Stimulated activated CD8-positive, alpha-beta memory T cell treated with anti-CD3 and anti-CD28 coated beads, Interleukin-15, amount 100 ng/mL, for 1 hour (primary cell): ENCODE measurements around the gene CNFN.
"Not testable (repeated sequence)": the region's sequence is repeated elsewhere in the genome, so short reads cannot be mapped to it uniquely, and the experiment has no call there.

Experiments
- DNase-seq: peaks from one replicate; pipeline ENCODE4 v3.0.0-alpha.2; 2020; ENCODE audit warnings: low read depth

The CNFN gene

DNA sequence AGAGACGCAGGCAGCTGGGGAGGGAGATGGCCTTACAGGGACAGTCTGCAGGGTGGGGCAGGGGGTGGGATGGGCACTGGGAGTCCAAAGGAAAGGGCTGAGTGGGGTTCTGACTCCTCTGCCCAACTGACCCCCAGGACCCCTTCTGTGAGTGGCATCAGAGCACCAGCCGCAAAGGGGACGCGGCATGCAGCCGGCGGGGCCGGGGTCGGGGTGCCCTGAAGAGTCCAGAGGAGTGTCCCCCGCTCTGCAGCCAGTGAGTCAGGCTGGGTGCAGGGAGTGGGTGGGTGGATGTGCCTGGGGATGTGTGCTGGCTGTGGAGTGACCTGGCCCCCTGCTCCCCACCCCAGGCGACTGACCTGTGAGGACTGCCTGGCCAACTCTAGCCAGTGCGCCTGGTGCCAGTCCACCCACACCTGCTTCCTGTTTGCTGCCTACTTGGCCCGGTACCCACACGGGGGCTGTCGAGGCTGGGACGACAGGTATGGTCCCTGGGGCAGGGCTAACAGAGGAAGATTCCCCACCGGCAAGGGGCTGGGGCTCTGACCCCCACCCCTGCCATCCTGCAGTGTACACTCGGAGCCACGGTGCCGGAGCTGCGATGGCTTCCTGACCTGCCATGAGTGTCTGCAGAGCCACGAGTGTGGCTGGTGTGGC lies 38.9 kb downstream of the CNFN start:
- no peak for DNase-seq

DNA sequence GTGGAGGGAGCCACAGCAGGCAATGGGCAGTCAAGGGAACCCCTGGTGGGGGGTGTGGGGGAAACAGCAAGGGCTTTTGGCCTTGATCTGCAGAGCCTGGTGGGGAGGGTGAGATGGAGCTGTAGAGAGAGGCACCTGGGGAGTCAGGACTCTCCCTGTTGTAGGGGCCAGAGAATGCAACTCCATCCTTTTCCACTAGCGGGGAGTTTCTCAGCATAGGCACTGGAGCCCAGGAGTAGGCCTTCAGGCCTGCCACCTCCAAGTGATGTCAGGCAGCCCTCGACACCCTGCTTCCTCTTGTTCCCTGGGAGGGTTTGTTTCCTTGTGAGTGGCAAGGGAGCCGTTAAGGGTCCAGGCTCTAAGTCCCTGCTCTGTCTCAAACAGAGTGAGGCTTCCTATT lies 39.7 kb downstream of the CNFN start:
- DNase-seq, result no peak

DNA sequence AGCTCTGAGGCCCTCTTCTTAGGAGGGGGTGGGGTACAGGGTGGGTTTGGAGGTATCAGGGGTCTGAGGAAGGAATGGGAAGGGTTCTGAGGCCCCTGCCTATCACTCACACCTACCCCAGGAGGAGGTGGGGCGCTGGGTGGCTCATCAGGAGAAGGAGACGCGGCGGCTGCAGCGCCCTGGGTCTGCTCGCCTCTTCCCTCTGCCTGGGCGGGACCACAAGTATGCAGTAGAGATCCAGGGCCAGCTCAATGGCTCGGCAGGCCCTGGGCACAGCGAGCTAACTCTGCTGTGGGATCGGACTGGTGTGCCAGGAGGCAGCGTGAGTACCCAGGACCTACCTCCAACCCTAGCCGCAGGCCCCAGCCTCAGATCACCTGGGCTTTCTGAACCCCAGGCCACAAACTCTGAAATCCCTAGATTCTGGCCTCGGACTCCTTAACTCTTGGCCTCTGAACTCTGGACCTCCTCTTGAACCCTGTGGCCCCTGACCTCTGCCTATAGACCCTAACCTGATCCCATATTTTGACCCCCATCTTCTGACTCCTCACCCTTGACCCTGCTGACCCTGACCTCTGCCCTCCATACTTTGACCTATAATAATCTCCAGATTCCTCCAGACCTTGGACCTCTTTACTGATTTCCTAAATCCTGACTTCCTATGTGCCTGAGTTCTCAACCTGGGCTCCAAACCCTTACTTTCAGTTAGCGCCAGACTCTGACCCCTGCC lies 40.6 kb downstream of the CNFN start:
- no peak for DNase-seq

DNA sequence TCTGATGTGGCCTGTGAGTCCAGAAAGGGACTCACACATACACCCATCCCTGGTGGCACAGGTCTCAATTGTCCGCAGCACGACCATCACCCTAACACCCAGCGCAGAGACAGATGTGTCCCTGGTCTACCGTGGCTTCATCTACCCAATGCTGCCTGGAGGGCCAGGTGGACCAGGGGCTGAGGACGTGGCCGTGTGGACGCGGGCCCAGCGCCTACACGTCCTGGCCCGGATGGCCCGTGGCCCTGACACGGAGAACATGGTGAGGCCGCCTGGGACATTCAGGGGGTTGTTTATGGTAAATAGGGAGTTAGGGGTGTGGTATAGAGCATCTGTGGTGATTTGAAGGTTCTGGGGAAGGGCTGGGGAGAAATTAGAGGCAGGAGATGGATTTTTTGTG lies 41.9 kb downstream of the CNFN start:
- DNase-seq, result no peak

DNA sequence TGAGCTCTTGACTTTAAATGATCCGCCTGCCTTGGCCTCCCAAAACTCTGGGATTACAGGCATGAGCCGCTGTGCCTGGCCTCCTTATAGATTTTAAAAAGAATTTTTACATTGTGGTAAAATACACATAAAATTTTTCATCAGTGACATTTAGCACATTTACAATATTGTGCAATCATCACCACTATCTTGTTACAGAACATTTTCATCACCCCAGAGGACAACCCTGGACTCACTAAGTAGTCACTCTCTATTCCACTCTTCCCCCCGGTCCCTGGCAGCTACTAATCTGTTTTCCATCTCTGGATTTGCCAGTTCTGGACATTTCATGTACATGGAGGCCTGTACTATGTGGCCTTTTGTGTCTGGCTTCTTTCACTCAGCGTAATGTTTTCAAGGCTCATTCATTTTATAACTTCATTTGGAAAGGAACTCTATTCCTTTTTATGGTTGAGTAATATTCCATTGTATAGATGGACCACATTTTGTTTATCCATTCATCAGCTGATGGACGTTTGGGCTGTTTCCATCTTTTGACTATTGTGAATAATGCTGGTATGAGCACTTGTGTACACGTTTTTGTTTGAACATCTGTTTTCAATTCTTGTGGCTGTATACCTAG lies 44.8 kb downstream of the CNFN start:
- DNase-seq, result no peak

DNA sequence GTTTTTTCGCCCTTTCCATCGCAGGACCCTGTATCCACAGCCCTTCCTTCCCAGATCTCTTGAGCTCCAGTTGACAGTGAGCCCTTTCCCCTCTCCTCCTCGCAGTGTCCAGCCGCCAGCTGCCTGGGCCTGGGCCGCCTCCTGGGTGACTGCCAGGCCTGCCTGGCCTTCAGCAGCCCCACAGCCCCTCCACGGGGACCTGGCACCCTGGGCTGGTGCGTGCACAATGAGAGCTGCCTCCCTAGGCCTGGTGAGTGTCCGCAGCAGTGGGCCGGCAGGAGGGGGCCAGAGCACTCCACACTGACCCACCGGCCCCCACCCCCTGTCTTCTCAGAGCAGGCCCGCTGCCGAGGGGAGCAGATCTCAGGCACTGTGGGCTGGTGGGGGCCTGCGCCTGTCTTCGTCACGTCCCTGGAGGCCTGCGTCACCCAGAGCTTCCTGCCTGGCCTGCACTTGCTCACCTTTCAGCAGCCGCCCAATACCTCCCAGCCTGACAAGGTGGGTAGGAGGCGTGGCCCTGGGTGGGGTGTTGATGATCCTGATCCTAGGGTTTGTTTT lies 45.7 kb downstream of the CNFN start:
- no peak for DNase-seq

DNA sequence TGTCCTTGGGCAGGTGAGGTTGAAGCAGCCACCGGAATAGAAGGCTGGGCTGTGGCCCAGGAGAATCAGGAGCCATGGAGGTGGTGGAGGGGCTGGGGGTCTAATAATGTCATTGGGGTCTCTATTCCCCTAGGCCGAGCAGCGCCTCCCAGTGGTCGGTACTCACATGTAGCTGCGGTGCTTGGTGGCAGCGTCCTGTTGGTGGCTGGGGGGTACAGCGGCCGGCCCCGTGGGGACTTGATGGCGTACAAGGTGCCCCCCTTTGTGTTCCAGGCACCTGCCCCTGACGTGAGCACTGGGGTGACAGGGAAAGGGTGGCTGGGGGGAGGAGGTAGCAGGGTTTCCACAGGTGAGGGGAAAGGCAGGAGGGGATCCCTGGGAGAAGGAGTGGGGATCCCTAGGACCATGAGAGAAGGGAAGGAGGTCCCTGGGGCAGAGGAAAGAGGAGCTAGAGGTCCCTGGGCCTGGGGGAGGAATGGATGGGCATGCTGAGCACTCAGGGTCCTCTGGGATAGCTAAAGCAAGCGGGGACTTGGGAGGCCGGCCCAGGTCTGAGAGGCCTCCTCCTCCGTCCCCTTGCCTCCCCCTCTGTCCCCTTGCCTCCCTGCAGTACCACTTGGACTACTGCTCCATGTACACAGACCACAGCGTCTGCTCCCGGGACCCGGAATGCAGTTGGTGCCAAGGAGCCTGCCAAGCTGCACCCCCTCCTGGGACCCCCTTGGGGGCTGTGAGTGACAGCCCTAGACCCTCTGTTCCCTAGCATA lies 46.6 kb downstream of the CNFN start:
- no peak for DNase-seq

DNA sequence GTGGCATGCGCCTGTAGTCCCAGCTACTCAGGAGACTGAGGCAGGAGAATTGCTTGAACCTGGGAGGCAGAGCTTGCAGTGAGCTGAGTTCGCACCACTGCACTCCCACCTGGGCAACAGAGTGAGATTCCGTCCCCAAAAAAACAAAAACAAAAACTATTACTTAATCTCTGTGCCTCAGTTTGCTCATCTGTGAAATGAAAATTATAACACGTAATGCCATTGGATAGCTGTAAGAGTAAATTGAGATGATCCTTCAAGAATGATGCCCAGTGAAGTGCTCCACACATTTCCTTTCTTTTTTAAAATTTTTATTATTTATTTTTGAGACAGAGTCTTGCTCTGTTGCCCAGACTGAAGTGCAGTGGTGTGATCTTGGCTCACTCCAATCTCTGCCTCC lies 50.2 kb downstream of the CNFN start:
- DNase-seq, result not testable (repeated sequence)

DNA sequence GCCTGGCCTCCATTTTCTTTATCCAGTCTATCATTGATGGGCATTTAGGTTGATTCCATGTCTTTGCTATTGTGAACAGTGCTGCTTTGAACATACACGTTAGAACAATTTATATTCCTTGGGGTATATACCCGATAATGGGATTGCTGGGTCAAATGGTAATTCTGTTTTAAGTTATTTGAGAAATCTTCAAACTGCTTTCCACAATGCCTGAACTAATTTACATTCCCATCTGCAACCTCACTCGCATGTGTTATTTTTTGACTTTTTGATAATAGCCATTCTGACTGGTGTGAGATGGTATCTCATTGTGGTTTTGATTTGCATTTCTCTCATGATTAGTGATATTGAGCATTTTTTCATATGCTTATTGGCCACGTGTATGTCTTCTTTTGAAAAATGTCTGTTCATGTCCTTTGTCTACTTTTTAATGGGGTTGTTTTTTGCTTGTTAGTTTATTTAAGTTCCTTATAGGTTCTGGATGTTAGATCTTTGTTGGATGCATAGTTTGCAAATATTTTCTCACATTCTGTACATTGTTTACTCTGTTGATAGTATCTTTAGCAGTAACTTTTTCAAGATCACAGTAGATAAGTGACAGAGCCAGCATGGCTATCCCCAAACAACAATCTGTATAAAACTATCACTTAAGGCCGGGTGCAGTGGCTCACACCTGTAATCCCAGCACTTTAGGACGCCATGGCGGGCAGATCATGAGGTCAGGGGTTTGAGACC lies 50.8 kb downstream of the CNFN start:
- not testable (repeated sequence) for DNase-seq
